Measurements from ENCODE around the gene ZNF426.
"Not testable (repeated sequence)": the region's sequence is repeated elsewhere in the genome, so short reads cannot be mapped to it uniquely, and the experiment has no call there.

The ZNF426 gene

GRCh38 chr19:9538183-9539058 lies at the start of gene ZNF426:
Gene ZNF426 (minus strand): TSS chr19:9538645. CDS start chr19:9536232, 2,413 bp downstream.
- peak; percentile 88 for DNase-seq

DNA sequence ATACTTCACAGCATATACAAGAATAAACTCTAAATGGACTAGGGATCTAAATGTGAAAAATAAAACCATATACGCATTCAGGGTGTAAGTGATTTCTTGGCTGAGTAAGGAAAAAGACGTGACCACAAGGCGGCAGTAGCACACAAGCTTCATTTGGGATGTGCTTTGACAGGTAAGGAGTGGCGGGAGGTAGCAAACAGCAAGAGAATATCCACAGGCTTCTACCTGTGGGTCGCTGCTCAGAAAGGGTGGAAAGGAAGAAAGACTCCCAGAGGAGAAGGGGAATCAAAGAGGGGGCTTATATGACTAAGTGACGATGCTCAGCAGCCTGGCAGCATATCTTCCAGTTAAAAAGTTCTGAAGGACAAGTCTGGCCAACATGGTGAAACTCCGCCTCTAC lies 48.3 kb upstream of the ZNF426 start:
- DNase-seq: peak; percentile 52

DNA sequence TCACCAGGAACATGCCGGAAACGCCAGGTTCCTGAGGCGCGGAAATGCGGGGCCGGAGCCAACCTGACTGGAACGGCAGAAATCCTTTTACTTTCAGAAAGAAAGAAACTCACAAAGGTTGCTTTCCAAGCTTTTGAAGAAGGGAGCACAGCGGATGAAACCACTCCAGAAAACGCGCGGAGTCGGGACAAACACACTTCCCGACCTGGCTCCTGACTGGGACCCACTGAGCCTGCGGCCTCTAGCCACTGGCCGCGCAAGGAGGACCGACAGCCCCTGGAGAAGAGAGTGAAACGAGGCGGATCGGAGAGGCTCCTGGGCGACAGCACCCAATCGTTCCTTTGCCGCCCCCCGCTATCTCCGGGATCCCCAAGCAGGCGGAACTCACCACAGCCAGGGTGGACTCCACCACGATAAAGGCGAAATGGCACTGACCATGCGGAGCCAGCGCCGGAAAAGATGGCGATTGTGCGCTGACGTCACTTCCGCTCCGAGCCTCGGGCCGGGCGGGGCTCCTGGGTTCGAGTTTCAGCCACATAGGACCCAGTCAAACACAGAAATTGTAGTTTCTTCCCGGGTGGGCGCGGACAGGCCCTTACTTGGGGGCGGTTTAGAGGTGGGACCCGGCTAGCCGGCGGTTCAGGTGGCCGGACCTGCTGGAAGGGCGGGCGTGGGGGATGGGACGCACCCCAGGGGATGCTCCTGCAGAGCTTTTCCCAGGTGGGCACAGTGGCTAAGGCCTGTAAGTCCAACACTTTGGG lies 45.8 kb upstream of the ZNF426 start, which contains the start of gene ZNF121:
ZNF121 (minus strand) TSS at position 432 of the 761 bp plus-strand sequence. CDS start 16,407 bp downstream, outside the sequence.
- peak; percentile 86 for DNase-seq

DNA sequence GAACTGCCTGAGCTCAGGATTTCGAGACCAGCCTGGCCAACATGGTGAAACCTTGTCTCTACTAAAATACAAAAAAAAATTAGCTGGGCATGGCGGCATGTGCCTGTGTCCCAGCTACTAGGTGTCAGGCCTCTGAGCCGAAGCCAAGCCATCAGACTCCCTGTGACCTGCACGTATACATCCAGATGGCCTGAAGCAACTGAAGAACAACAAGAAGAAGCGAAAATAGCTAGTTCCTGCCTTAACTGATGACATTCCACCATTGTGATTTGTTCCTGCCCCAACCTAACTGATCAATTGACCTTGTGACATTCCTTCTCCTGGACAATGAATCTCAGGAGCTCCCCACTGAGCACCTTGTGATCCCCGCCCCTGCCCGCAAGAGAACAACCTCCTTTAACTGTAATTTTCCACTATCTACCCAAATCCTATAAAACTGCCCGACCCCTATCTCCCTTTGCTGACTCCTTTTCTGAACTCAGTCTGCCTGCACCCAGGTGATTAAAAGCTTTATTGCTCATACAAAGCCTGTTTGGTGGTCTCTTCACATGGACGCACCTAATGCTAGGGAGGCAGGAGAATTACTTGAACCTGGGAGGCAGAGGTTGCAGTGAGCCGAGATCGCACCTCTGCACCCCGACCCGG lies 43.8 kb upstream of the ZNF426 start:
- not testable (repeated sequence) for DNase-seq

- no peak for DNase-seq
Observed at GRCh38 chr19:9580728-9581127, 42.3 kb upstream of the ZNF426 start.

DNA sequence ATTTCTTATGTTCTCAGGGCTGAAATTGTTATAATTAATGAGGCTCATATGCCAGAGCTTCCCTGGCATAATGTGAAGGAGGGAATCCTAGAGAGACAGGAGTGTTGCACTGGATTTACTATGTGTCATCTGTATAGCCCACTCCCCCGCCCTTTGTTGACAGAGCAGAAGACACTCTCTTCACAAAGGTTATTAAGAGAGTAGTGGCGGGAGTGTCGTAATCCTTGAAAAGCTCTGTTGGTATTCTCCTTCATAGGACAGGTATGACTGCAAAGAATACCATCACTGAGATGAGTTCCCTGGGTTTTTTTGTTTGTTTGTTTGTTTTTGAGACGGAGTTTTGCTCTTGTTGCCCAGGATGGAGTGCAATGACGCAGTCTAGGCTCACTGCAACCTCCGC lies 31.8 kb upstream of the ZNF426 start:
- no peak for DNase-seq

- no peak for DNase-seq
Observed at GRCh38 chr19:9566729-9567128, 28.3 kb upstream of the ZNF426 start.

DNA sequence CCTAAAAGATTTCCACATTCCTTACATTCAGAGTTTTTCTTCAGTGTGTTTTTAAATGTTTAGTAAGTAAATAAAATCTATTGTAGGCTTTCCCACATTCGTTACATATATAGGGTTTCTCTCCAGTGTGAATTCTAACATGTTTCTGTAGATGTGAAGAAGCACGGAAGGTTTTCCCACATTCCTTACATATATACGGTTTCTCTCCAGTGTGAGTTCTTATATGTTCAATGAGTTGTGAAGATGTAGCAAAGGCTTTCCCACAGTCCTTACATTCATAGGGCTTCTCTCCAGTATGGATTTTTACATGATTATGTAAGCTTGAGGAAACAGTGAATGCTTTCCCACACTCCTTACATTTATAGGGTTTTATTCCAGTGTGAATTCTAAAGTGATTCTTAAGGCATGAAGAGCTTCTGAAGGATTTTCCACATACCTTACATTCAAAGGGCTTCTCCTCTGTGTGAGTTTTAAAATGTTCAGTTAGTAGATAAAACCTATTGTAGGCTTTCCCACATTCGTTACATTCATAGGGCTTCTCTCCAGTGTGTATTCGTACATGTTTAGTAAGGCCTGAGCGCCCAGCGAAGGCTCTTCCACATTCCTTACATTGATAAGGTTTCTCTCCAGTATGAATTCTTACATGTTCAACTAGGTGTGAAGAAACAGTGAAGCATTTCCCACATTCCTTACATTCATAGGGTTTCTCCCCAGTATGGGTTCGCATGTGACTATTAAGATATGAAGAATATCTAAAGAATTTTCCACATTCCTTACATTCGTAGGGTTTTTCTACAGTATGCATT lies 27.7 kb upstream of the ZNF426 start:
- no peak for DNase-seq

DNA sequence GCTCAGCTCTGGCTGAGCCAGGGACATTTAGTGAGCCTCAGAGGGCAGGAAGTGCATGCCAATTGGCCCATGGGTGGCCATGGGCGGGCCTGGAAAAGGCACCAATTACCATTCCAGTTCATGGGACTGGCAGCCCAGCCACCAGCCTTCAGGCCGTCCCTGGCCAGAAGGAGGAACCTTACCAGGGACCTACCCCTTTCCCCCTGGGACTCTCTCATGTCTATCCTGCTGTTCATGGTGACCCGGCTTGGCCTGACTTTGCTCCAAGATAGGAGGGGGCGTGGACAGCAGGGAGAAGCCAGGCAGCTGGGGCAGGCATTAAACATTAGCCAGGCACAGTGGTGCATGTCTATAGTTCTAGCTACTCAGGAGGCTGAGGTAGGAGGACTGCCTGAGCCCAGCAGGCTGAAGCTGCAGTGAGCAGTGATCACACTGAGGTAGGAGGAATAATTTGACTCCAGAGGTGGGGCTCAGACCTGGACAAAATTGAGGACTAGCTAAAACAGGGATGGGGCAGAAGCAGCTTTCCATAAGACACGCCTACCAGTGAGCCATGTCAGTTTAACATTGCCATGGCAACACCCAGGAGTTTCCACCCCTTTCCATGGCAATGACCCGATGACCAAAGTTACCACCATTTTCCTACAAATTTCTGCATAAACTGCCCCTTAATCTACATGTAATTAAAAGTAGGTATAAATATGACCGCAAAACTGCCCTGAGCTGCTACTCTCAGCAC lies 14.3 kb upstream of the ZNF426 start:
- DNase-seq: no peak

- no peak for DNase-seq
Observed at GRCh38 chr19:9547870-9548269, 9.4 kb upstream of the ZNF426 start.

GRCh38 chr19:9541281-9541680 lies 2.8 kb upstream of the ZNF426 start:
- not testable (repeated sequence) for DNase-seq

DNA sequence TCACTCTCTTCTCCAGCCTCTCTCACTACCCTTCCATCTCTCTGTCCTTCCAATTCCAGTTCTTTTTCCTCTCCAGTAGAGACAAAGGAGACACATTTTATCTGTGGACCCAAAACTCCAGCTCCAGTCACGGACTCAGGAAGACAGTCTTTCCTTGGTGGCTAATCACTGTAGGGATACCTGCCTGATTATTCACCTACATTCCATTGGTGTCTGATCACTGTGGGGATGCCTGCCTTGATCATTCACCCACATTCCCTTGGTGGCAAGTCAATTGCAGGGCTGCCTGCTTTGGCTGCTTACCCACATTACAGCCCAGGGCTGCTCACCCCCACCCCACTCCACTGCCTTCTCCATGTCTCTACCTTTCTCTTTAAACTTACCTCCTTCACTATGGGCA lies 1.5 kb upstream of the ZNF426 start:
- DNase-seq: not testable (repeated sequence)

- DNase-seq: not testable (repeated sequence)
Observed at GRCh38 chr19:9539201-9539600, 756 bp upstream of the ZNF426 start.

GRCh38 chr19:9535934-9536333 lies 2.5 kb downstream of the ZNF426 start:
- no peak for DNase-seq

- DNase-seq: no peak
Observed at GRCh38 chr19:9531933-9532332, 6.5 kb downstream of the ZNF426 start.

DNA sequence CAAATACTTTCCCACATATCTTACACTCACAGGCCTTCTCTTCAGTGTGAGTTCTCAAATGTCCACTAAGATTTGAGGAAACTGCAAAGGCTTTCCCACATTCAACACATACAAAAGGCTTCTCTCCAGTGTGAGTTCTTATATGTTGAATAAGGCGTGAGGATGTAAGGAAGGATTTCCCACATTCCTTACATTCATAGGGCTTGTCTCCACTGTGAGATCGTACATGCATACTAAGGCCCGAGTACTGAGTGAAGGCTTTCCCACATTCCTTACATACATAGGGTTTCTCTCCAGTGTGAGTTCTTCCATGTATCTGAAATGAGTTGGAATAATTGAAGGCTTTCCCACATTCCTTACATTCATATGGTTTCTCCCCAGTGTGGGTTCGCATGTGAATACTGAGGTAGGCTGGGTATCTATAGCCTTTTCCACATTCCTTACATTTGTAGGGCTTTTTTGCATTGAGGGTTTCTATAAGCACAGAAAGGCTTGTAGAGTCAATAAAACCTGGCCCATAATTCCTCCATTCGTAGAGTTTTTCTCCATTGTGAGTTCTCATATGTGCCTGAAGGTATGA lies 9.6 kb downstream of the ZNF426 start:
- DNase-seq: no peak

- no peak for DNase-seq
Observed at GRCh38 chr19:9523885-9524474, 14.5 kb downstream of the ZNF426 start.

GRCh38 chr19:9507285-9507684 lies 31.2 kb downstream of the ZNF426 start:
- DNase-seq: no peak

GRCh38 chr19:9500796-9501195 lies 37.6 kb downstream of the ZNF426 start:
- DNase-seq: no peak

DNA sequence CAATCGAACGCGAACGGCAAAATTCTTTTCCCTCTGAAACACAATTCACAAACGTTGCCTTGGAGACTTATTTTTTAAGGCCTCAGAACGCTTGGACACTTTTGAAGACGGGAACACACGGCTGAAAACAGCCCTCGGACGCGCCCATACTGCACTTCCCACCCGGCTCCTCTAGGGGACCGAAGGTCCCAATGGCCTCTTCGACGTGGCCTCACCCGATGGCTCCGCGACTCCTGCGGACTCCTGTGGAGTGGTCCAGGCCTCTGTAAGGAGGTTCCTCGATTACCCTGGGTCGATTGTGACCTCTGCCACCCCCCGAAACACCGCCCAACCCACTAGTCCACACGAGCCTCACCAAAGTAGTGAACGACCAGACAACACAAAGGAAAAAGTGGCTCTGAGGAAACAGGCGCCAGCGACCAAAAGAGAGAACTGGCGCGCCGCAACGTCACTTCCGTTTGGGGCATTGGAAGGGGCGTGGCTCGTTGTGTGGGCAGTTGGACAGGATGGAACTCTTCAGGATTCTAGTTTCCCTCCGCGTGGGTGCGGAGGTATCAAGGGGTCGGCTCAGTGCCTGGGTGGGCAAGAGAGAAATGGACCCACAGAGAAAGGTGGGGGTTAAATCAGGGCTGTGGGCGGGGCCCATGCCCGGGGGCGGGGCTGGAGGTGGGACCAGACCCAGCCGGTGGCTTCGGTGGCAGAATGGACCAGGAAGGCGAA lies 40.1 kb downstream of the ZNF426 start, which contains the start of gene ZNF560:
ZNF560 (minus strand) TSS at position 434 of the 720 bp plus-strand sequence. CDS start 23,303 bp downstream, outside the sequence.
- DNase-seq: no peak

Data from NCI-H2029 (cell line).